ENCODE measurements around the gene ESAM. TPM values are rescaled to one million over a fixed set of nuclear protein-coding genes. Genes with fewer than 3 reads are reported as not detected.

ESAM gene
- polyA plus RNA-seq, 3 donors, result 0.18 to 0.74 (median 0.49) TPM

DNA sequence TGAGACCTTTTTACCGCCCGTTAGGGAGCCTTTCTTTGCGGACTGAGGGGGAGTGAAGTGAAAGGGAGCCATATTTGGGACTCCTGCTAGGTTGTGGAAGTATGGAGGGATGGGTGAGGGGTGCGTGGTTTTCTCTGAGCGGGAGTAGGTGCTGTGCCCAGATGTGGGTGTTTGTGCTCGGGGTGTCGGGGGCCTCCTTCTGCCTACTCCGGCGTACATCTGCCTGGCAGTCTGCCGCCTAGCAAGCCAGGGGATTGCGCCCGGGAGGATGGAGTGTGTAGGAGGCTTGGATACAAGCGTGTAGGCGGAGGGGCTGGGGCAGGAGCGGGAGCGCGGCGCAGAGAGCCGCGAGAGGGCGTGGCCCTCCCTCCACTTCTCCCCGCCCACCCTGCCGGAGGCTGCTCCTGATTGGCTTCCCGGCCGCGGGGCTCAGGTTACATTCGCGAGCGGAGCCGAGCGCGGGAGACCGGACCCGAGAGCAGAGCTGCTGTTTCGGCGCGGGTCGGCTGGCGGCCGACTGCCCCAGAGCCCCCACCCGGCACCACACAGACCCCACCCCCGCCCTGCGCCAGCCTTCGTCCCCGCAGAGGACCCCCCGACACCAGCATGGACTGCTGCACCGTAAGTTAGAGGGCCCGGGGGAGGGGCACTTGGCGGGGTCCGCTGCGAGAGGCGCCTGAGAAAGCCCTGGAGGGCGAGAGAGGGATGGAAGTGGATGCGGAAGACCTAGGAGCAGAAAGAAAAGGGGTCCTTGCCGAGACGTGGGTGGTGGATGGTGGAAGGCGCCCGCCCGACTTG lies 22.4 kb downstream of the ESAM start, which contains the start of gene NRGN:
TSS of gene NRGN (plus strand) at position 464 of the 798 bp plus-strand sequence. CDS start at position 607, 143 bp downstream.
- Histone ChIP-seq H3K79me2 (ENCODE audit: insufficient read depth, low read length) (peaks cover 38% of the 10 kb centered on the region), H3K9ac (ENCODE audit: insufficient read depth, low read length, poor library complexity, severe bottlenecking) (peak within 1 kb of the TSS; percentile 67), H3K4me2 (replicated peaks; ENCODE audit: extremely low read depth, low read length, poor library complexity, severe bottlenecking) (peak within 1 kb of the TSS; percentile 95), H3K27ac (ENCODE audit: low read depth in 1 of 2, low read length in 2 of 2) (peak within 1 kb of the TSS; percentile 69 to 70), H3K4me1 (ENCODE audit: control insufficient read depth in 1 of 2, insufficient read depth in 2 of 2, low read length in 2 of 2) (peaks cover 67 to 82% of the 10 kb centered on the region in 2 donors), H4K20me1 (ENCODE audit: insufficient read depth, low read length) (peaks cover 42% of the 10 kb centered on the region), H2AFZ (ENCODE audit: insufficient read depth, low read depth, low read length, poor library complexity, severe bottlenecking) (peak within 1 kb of the TSS; percentile 83), H3K36me3 (replicated peaks in 1 of 2; ENCODE audit: control insufficient read depth in 1 of 2, insufficient read depth in 2 of 2, low read length in 2 of 2) (peaks cover 8 to 17% of the 10 kb centered on the region in 2 donors), H3K4me3 (replicated peaks in 1 of 3; ENCODE audit: low read depth in 2 of 3, low read length in 3 of 3) (peak within 1 kb of the TSS; percentile 73 to 85 (median 85)), H3K9me3 (replicated peaks in 1 of 2; ENCODE audit: control insufficient read depth in 1 of 2, insufficient read depth in 1 of 2, low read length in 2 of 2) (no peaks in the 10 kb centered on the region), H3K27me3 (ENCODE audit: control insufficient read depth in 2 of 2, insufficient read depth in 2 of 2, low read length in 2 of 2) (no peaks in the 10 kb centered on the region)
- Mint-ChIP-seq H3K27me3 (ENCODE audit: low read depth in 3 of 3) (peaks cover 0 to 5% (median 2%) of the 10 kb centered on the region in 3 donors), H3K27ac (peak within 1 kb of the TSS; percentile 81 to 95 (median 91)), H3K4me1 (peaks cover 81% of the 10 kb centered on the region), H3K4me3 (peak within 1 kb of the TSS; percentile 91 to 93), H3K36me3 (peaks cover 11 to 20% of the 10 kb centered on the region in 2 donors), H3K9me3 (no peaks in the 10 kb centered on the region)
- 5% methylated on average over 32 of the region's 59 CpGs for WGBS (ENCODE audit: insufficient coverage)
- intact Hi-C loops (cut with micrococcal nuclease), result no loop called here
- peak; percentile 69 to 73 (median 70) for DNase-seq
- TF ChIP-seq, protein P1, sequence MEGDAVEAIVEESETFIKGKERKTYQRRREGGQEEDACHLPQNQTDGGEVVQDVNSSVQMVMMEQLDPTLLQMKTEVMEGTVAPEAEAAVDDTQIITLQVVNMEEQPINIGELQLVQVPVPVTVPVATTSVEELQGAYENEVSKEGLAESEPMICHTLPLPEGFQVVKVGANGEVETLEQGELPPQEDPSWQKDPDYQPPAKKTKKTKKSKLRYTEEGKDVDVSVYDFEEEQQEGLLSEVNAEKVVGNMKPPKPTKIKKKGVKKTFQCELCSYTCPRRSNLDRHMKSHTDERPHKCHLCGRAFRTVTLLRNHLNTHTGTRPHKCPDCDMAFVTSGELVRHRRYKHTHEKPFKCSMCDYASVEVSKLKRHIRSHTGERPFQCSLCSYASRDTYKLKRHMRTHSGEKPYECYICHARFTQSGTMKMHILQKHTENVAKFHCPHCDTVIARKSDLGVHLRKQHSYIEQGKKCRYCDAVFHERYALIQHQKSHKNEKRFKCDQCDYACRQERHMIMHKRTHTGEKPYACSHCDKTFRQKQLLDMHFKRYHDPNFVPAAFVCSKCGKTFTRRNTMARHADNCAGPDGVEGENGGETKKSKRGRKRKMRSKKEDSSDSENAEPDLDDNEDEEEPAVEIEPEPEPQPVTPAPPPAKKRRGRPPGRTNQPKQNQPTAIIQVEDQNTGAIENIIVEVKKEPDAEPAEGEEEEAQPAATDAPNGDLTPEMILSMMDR (IDR thresholded peaks at IDR 0.05), result no peak

DNA sequence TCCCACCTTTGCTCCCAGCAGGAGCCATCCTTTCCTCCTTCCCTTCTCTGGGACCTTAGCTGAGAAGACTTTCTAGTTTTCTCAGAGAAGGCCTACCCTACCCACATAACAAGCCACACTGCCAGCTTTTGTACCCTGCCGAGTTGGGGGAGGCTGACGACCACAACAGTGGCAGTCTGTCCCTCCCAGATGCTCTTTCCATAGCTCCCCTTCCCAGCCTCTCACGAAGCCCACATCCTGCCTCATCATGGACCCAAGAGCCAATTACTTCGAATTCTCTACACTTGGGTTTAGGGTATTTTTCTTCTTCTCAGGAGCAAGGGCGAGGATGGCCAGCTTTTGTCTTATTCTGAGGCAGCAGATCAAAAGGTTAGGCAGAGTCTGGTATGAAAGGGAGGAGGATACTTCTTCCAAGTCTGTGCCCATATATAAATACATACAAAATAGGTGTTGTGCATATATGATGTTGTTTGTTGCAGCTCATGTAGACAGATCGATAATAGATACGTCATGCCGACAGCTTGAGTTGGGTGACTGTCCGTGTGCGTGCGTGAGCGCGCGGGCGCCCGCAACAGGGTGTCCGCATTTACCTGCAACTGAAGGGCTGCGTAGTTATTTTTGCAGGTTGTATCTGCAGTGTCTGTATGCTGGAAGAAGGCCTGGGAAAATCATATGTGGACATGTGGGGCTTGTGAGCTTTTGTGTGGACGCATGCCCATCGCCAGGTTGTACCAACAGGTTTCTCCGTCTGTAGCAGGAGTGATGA lies 23.2 kb downstream of the ESAM start:
- peak overlapping the region; percentile 95 for H3K4me2 ChIP-seq (replicated peaks; ENCODE audit: extremely low read depth, low read length, poor library complexity, severe bottlenecking)
- 97% methylated on average over 16 of the region's 21 CpGs for WGBS (ENCODE audit: insufficient coverage)
- no peak overlapping the region for H3K27ac ChIP-seq (ENCODE audit: low read depth in 1 of 2, low read length in 2 of 2)
- H3K79me2 ChIP-seq (ENCODE audit: insufficient read depth, low read length), result peaks cover 33% of the 10 kb centered on the region
- peak overlapping the region; percentile 83 for H2AFZ ChIP-seq (ENCODE audit: insufficient read depth, low read depth, low read length, poor library complexity, severe bottlenecking)
- Mint-ChIP-seq H3K36me3 (peaks cover 10 to 15% of the 10 kb centered on the region in 2 donors), H3K27ac (peak overlapping the region in 2 of 7 donors; percentile 88 to 91), H3K4me3 (peak overlapping the region; percentile 91 to 93), H3K27me3 (ENCODE audit: low read depth in 3 of 3) (peaks cover 0 to 5% (median 2%) of the 10 kb centered on the region in 3 donors), H3K9me3 (no peaks in the 10 kb centered on the region), H3K4me1 (peaks cover 86% of the 10 kb centered on the region)
- H3K4me3 ChIP-seq (replicated peaks in 1 of 3; ENCODE audit: low read depth in 2 of 3, low read length in 3 of 3), result peak overlapping the region in 1 of 3 experiments; percentile 85
- no peak for DNase-seq
- peaks cover 36% of the 10 kb centered on the region for H4K20me1 ChIP-seq (ENCODE audit: insufficient read depth, low read length)
- intact Hi-C loops (cut with micrococcal nuclease), result no loop called here
- peaks cover 67 to 88% of the 10 kb centered on the region in 2 donors for H3K4me1 ChIP-seq (ENCODE audit: control insufficient read depth in 1 of 2, insufficient read depth in 2 of 2, low read length in 2 of 2)
- H3K36me3 ChIP-seq (replicated peaks in 1 of 2; ENCODE audit: control insufficient read depth in 1 of 2, insufficient read depth in 2 of 2, low read length in 2 of 2), result peaks cover 2 to 12% of the 10 kb centered on the region in 2 donors
- H3K9me3 ChIP-seq (replicated peaks in 1 of 2; ENCODE audit: control insufficient read depth in 1 of 2, insufficient read depth in 1 of 2, low read length in 2 of 2), result no peaks in the 10 kb centered on the region
- H3K9ac ChIP-seq (ENCODE audit: insufficient read depth, low read length, poor library complexity, severe bottlenecking), result no peak overlapping the region
- no peaks in the 10 kb centered on the region for H3K27me3 ChIP-seq (ENCODE audit: control insufficient read depth in 2 of 2, insufficient read depth in 2 of 2, low read length in 2 of 2)
- TF ChIP-seq, protein P1 (IDR thresholded peaks at IDR 0.05), result no peak

All from CD14-positive monocyte (primary cell).